Keratinocyte (primary cell): ENCODE results near the gene C6orf15. TPM values are rescaled to one million over a fixed set of nuclear protein-coding genes. Genes with fewer than 3 reads are reported as not detected.
A peak's percentile ranks its signal among the peaks of the same experiment; 100 is the strongest.

Experiments
- DNase-seq: peaks from one replicate; pipeline ENCODE4 v3.0.0-alpha.2; 2011; ENCODE audit warnings: low read depth, missing footprints, low spot score
- FAIRE-seq: peaks from 2 replicates; lab custom pipeline; 2011; peaks lifted over from hg19 to GRCh38; lab: Jason Lieb, UNC
- H2AFZ ChIP-seq: 2 replicates; pipeline ENCODE4 v1.6.0; 2012; ENCODE audit warnings: low read length, control low read depth, inconsistent platforms; ENCODE audit not compliant: control insufficient read depth
- H3K27ac ChIP-seq: 2 replicates; pipeline ENCODE4 v1.5.1; 2011; ENCODE audit warnings: low read length; ENCODE audit not compliant: control insufficient read depth, insufficient read depth
- H3K27me3 ChIP-seq: 3 replicates; pipeline ENCODE4 v1.6.0; 2011; ENCODE audit warnings: low read length; ENCODE audit not compliant: control insufficient read depth, insufficient read depth; ENCODE audit errors: extremely low read depth
- H3K36me3 ChIP-seq, 2 experiments: 2 replicates in 1 of 2; 3 replicates in 1 of 2; pipeline ENCODE4 v1.5.1; 2011; ENCODE audit warnings: low read length in 2 of 2, mild to moderate bottlenecking in 1 of 2; ENCODE audit not compliant: control insufficient read depth in 2 of 2, insufficient read depth in 2 of 2; ENCODE audit errors: extremely low read depth in 1 of 2
- H3K4me1 ChIP-seq: 3 replicates; pipeline ENCODE4 v1.5.1; 2011; ENCODE audit warnings: low read length; ENCODE audit not compliant: control insufficient read depth, insufficient read depth; ENCODE audit errors: extremely low read depth
- H3K4me2 ChIP-seq: 3 replicates; pipeline ENCODE4 v1.6.0; 2011; ENCODE audit warnings: low read depth, low read length; ENCODE audit not compliant: control insufficient read depth, insufficient read depth; ENCODE audit errors: extremely low read depth
- H3K4me3 ChIP-seq, 3 experiments: fragments of 200-600 bp in 1 of 3; sonication (generic) in 1 of 3; 2 replicates in 2 of 3; 3 replicates in 1 of 3; pipeline ENCODE4 v1.5.1; 2011 to 2016; ENCODE audit warnings: low read length in 3 of 3, mild to moderate bottlenecking in 3 of 3, control low read depth in 2 of 3, inconsistent platforms in 1 of 3, low read depth in 1 of 3, mixed read lengths in 1 of 3, mixed run types in 1 of 3, moderate library complexity in 1 of 3; ENCODE audit not compliant: control insufficient read depth in 2 of 3, insufficient read depth in 2 of 3; ENCODE audit errors: extremely low read depth in 1 of 3
- H3K79me2 ChIP-seq: 2 replicates; pipeline ENCODE4 v1.6.0; 2012; ENCODE audit warnings: low read length; ENCODE audit not compliant: control insufficient read depth, insufficient read depth
- H3K9ac ChIP-seq: 3 replicates; pipeline ENCODE4 v1.6.0; 2011; ENCODE audit warnings: low read length; ENCODE audit not compliant: control insufficient read depth, insufficient read depth; ENCODE audit errors: extremely low read depth
- H3K9me1 ChIP-seq: 3 replicates; pipeline ENCODE4 v1.6.0; 2011; ENCODE audit warnings: low read length; ENCODE audit not compliant: control insufficient read depth, insufficient read depth; ENCODE audit errors: extremely low read depth
- H3K9me3 ChIP-seq: 2 replicates; pipeline ENCODE4 v1.5.1; 2012; ENCODE audit warnings: low read depth, low read length; ENCODE audit not compliant: control insufficient read depth
- H4K20me1 ChIP-seq: 3 replicates; pipeline ENCODE4 v1.6.0; 2011; ENCODE audit warnings: low read length; ENCODE audit not compliant: control insufficient read depth, insufficient read depth; ENCODE audit errors: extremely low read depth
- EZH2 ChIP-seq: IDR thresholded peaks from one replicate; pipeline ENCODE4 v1.6.1; 2012; ENCODE audit warnings: inconsistent platforms, mild to moderate bottlenecking, low read length, moderate library complexity
- dilution Hi-C: fragments of 300-500 bp; cut with MboI; formaldehyde crosslinking; loops from one replicate; pipeline ENCODE4 v1.7.0; 2020; ENCODE audit warnings: low sequenced_read_pairs; ENCODE audit not compliant: extremely low pct_ligation_motif_present
- polyA plus RNA-seq, 5 experiments: library from polyadenylated mRNA; depleted of rRNA in 3 of 5; stranded (reverse) in 3 of 5; stranded (forward) in 1 of 5; unstranded in 1 of 5; fragments of >200 nt; gene quantifications; 1 replicate in 1 of 5; 2 replicates in 3 of 5; 3 replicates in 1 of 5; pipeline versions ENCODE4 v1.2.1 to v1.2.3, GENCODE V29; 2011 to 2012; ENCODE audit warnings: missing spikeins in 2 of 5, low read depth in 1 of 5, low replicate concordance in 1 of 5
- TF ChIP-seq, protein P1 (sequence below), 3 experiments: IDR thresholded peaks in 1 of 3; conservative IDR thresholded peaks in 1 of 3; optimal IDR thresholded peaks in 1 of 3; 2 replicates in 2 of 3; 3 replicates in 1 of 3; pipeline versions ENCODE3 to v1.5.1; 2011; ENCODE audit warnings: low read length in 3 of 3, mild to moderate bottlenecking in 3 of 3, moderate library complexity in 2 of 3, control low read depth in 1 of 3, inconsistent platforms in 1 of 3; ENCODE audit not compliant: insufficient read depth in 2 of 3; ENCODE audit errors: extremely low read depth in 1 of 3

C6orf15 gene
- polyA plus RNA-seq, 1 donor (not counting 4 experiments of a cell fraction or from before 2014, with no cell fraction given) = 0.08 TPM

DNA sequence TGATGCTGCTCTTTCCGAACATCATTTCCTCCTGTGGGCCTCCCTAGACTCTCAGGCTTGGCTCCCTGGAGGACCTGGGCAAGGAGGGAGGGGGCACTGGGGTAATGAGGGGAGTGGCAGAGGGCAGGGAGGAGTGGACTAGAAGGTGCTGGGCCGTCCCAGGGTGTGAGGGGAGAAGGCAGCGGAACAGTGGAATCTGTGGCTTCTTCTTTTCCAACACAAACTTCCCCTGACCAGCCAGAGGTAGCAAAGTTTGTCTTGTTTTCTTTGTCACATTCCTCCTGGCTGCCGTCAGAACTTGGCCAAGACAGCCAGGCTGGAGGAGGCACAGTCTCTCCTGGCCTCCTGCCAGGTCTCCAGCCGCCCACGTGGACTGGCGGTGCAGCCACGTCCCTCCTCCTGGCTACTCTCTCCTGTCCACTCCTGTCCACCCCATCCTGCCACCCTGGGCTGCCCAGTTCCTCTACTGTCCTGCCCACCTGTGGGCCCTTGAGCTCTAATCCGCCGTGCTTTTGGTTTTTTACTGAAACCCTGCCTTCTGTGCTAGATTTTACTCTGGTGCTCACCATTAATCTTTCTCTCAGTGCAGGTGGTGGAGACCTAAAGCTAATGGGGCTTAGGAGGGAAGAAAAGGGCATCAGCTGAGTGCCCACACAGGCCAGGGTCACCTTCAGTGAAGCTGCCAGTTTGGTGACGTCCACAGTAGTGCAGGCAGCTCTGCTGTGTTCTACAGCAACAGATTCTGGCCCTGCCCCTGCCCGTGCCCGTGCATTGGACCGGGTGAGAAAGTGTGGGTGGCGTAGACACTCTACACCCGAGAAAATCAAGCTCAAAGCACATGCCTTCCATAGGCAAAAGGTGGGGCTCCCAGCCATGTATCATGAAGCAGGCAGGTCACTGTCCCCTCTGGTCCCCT lies 10.7 kb upstream of the C6orf15 start:
- Histone ChIP-seq H3K36me3 (peaks cover 11% of the 10 kb centered on the region in 2 experiments), H3K9me3 (no peaks in the 10 kb centered on the region), H3K4me2 (no peak overlapping the region), H3K27ac (peak overlapping the region; percentile 3), H3K4me1 (peaks cover 36% of the 10 kb centered on the region), H4K20me1 (no peaks in the 10 kb centered on the region), H3K27me3 (no peaks in the 10 kb centered on the region), H3K9ac (peak overlapping the region; percentile 9), H3K79me2 (peaks cover 8% of the 10 kb centered on the region), H2AFZ (no peak overlapping the region), H3K9me1 (no peaks in the 10 kb centered on the region), H3K4me3 (no peak overlapping the region)
- no peak for FAIRE-seq
- no peak for TF ChIP-seq EZH2
- TF ChIP-seq, protein P1, sequence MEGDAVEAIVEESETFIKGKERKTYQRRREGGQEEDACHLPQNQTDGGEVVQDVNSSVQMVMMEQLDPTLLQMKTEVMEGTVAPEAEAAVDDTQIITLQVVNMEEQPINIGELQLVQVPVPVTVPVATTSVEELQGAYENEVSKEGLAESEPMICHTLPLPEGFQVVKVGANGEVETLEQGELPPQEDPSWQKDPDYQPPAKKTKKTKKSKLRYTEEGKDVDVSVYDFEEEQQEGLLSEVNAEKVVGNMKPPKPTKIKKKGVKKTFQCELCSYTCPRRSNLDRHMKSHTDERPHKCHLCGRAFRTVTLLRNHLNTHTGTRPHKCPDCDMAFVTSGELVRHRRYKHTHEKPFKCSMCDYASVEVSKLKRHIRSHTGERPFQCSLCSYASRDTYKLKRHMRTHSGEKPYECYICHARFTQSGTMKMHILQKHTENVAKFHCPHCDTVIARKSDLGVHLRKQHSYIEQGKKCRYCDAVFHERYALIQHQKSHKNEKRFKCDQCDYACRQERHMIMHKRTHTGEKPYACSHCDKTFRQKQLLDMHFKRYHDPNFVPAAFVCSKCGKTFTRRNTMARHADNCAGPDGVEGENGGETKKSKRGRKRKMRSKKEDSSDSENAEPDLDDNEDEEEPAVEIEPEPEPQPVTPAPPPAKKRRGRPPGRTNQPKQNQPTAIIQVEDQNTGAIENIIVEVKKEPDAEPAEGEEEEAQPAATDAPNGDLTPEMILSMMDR (optimal IDR thresholded peaks at IDR 0.05 in 1 of 3, IDR thresholded peaks at IDR 0.05 in 1 of 3, conservative IDR thresholded peaks at IDR 0.05 in 1 of 3; ENCODE audit: extremely low read depth in 1 of 3, insufficient read depth in 2 of 3, low read length in 3 of 3) = no peak
- dilution Hi-C loops = no loop called here
- DNase-seq = no peak

DNA sequence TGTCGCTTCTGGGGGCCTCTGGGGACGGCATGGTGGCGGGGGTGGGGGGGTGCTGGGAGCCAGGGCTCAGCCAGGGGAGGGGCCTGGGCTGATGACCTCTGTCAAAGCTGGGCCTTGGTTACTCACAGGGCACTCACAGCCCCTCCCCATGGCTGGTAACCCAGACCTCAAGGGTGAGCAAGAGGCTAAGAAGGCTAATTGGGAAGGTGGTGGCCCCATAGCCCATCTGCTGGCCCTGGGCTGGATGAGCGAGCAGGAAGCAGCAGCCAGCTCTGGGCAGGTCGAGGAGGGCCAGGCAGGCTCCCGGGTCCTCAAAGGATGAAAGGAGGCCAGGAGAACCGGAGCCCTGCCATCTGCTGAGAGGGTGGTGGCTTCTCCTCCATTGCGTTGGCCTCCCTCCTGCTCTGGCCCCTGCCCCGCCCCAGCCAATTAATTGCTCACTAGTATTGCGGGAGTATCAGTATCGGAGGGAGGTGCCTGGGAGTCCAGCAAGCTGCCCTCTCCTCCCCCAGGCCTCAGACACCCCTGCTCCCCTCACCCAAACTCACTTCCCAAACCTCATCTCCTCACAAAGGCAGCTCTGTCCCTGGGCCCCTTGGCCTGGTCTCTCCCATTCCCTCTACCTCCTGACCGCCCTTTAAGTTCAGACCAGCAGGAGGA lies 8.9 kb upstream of the C6orf15 start:
- Histone ChIP-seq H4K20me1 (no peaks in the 10 kb centered on the region), H3K9me1 (no peaks in the 10 kb centered on the region), H3K27me3 (no peaks in the 10 kb centered on the region), H3K79me2 (peaks cover 22% of the 10 kb centered on the region), H3K4me3 (no peak overlapping the region), H3K36me3 (peaks cover 11 to 12% of the 10 kb centered on the region in 2 experiments), H3K9ac (no peak overlapping the region), H3K4me2 (no peak overlapping the region), H3K4me1 (peaks cover 42% of the 10 kb centered on the region), H3K27ac (no peak overlapping the region), H3K9me3 (no peaks in the 10 kb centered on the region), H2AFZ (no peak overlapping the region)
- TF ChIP-seq EZH2 = no peak
- TF ChIP-seq, protein P1 (optimal IDR thresholded peaks at IDR 0.05 in 1 of 3, IDR thresholded peaks at IDR 0.05 in 1 of 3, conservative IDR thresholded peaks at IDR 0.05 in 1 of 3; ENCODE audit: extremely low read depth in 1 of 3, insufficient read depth in 2 of 3, low read length in 3 of 3) = no peak
- FAIRE-seq = no peak
- dilution Hi-C loops = no loop called here
- DNase-seq = no peak
